ENCODE measurements around the gene RNASE1. TPM values are rescaled to one million over a fixed set of nuclear protein-coding genes. Genes with fewer than 3 reads are reported as not detected.
A peak's percentile ranks its signal among the peaks of the same experiment; 100 is the strongest.

RNASE1 gene
- total RNA-seq, 1 donor from 2014 or later: not detected

- no peak overlapping the region for H2AFZ ChIP-seq (replicated peaks)
Measured at GRCh38 chr14:20846560-20846959, 43.9 kb upstream of the RNASE1 start.

GRCh38 chr14:20841096-20841495 is 38.5 kb upstream of the RNASE1 start:
- TF ChIP-seq EZH2phosphoT487 (IDR thresholded peaks at IDR 0.05) (no peak), EZH2 (IDR thresholded peaks at IDR 0.05) (no peak)
- TF ChIP-seq, protein P1, sequence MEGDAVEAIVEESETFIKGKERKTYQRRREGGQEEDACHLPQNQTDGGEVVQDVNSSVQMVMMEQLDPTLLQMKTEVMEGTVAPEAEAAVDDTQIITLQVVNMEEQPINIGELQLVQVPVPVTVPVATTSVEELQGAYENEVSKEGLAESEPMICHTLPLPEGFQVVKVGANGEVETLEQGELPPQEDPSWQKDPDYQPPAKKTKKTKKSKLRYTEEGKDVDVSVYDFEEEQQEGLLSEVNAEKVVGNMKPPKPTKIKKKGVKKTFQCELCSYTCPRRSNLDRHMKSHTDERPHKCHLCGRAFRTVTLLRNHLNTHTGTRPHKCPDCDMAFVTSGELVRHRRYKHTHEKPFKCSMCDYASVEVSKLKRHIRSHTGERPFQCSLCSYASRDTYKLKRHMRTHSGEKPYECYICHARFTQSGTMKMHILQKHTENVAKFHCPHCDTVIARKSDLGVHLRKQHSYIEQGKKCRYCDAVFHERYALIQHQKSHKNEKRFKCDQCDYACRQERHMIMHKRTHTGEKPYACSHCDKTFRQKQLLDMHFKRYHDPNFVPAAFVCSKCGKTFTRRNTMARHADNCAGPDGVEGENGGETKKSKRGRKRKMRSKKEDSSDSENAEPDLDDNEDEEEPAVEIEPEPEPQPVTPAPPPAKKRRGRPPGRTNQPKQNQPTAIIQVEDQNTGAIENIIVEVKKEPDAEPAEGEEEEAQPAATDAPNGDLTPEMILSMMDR (IDR thresholded peaks at IDR 0.05): no peak
- Histone ChIP-seq H3K4me1 (no peaks in the 10 kb centered on the region), H2AFZ (replicated peaks) (no peak overlapping the region), H3K4me3 (no peak overlapping the region), H3K27me3 (peaks cover 18% of the 10 kb centered on the region), H3K27ac (no peak overlapping the region), H3K36me3 (no peaks in the 10 kb centered on the region), H3K9me3 (ENCODE audit: low read depth) (no peaks in the 10 kb centered on the region), H4K20me1 (ENCODE audit: low read depth) (no peaks in the 10 kb centered on the region), H3F3A (ENCODE audit: low read depth) (no peaks in the 10 kb centered on the region), H3K4me2 (no peak overlapping the region), H3K9ac (no peak overlapping the region), H3K79me2 (ENCODE audit: low read depth) (no peaks in the 10 kb centered on the region)
- Mint-ChIP-seq H3K27me3 (ENCODE audit: insufficient read depth, low read depth) (no peaks in the 10 kb centered on the region), H3K9me3 (no peaks in the 10 kb centered on the region), H3K4me3 (no peak overlapping the region), H3K36me3 (no peaks in the 10 kb centered on the region), H3K27ac (no peak overlapping the region), H3K4me1 (no peaks in the 10 kb centered on the region)
- DNase-seq (ENCODE audit: low spot score): no peak

More at GRCh38 chr14:20846560-20846959, 43.9 kb upstream of the RNASE1 start:
- no peaks in the 10 kb centered on the region for H3K9me3 ChIP-seq (ENCODE audit: low read depth)
- Mint-ChIP-seq H3K4me3 (no peak overlapping the region), H3K27me3 (ENCODE audit: insufficient read depth, low read depth) (peaks cover 6% of the 10 kb centered on the region), H3K36me3 (no peaks in the 10 kb centered on the region), H3K4me1 (peaks cover 13% of the 10 kb centered on the region), H3K27ac (no peak overlapping the region), H3K9me3 (no peaks in the 10 kb centered on the region)
- no peak overlapping the region for H3K4me3 ChIP-seq
- H3K27ac ChIP-seq: no peak overlapping the region
- TF ChIP-seq, protein P1 (IDR thresholded peaks at IDR 0.05): no peak
- no peak for TF ChIP-seq EZH2phosphoT487 (IDR thresholded peaks at IDR 0.05)
- TF ChIP-seq EZH2 (IDR thresholded peaks at IDR 0.05): no peak
- no peak overlapping the region for H3K9ac ChIP-seq
- H3K36me3 ChIP-seq: no peaks in the 10 kb centered on the region
- peaks cover 14% of the 10 kb centered on the region for H4K20me1 ChIP-seq (ENCODE audit: low read depth)
- peaks cover 65% of the 10 kb centered on the region for H3K27me3 ChIP-seq
- no peak for DNase-seq (ENCODE audit: low spot score)
- H3K4me2 ChIP-seq: no peak overlapping the region
- H3K4me1 ChIP-seq: peaks cover 14% of the 10 kb centered on the region
- no peaks in the 10 kb centered on the region for H3K79me2 ChIP-seq (ENCODE audit: low read depth)
- peaks cover 20% of the 10 kb centered on the region for H3F3A ChIP-seq (ENCODE audit: low read depth)

DNA sequence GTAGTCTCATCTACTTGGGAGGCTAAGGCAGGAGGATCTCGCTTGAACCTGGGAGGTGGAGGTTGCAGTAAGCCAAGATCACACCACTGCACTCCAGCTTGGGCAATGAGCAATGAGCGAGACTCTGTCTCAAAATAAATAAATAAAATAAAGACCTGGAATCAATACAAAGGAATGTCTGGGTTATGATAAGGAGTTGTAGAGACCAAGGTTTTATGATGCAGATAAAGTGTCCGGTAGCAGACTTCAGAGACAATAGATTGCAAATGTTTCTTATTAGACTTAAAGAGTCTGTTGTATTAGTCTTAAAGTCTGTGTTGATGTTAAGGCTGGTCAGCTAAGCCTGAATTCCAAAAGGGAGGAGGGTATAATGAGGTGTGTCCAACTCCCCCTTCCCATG is 35.2 kb upstream of the RNASE1 start:
- no peaks in the 10 kb centered on the region for H3K4me1 ChIP-seq
- H3K36me3 ChIP-seq: no peaks in the 10 kb centered on the region
- H3K27me3 ChIP-seq: no peaks in the 10 kb centered on the region
- H2AFZ ChIP-seq (replicated peaks): no peak overlapping the region
- no peaks in the 10 kb centered on the region for H3K9me3 Mint-ChIP-seq
- H3F3A ChIP-seq (ENCODE audit: low read depth): no peaks in the 10 kb centered on the region
- H3K27ac ChIP-seq: no peak overlapping the region
- H3K36me3 Mint-ChIP-seq: no peaks in the 10 kb centered on the region
- H3K4me3 ChIP-seq: no peak overlapping the region
- H3K4me3 Mint-ChIP-seq: no peak overlapping the region
- H3K79me2 ChIP-seq (ENCODE audit: low read depth): no peaks in the 10 kb centered on the region
- H3K27ac Mint-ChIP-seq: no peak overlapping the region
- no peak overlapping the region for H3K4me2 ChIP-seq
- no peak for TF ChIP-seq EZH2 (IDR thresholded peaks at IDR 0.05)
- TF ChIP-seq EZH2phosphoT487 (IDR thresholded peaks at IDR 0.05): no peak
- H3K27me3 Mint-ChIP-seq (ENCODE audit: insufficient read depth, low read depth): no peaks in the 10 kb centered on the region
- no peaks in the 10 kb centered on the region for H4K20me1 ChIP-seq (ENCODE audit: low read depth)
- no peak overlapping the region for H3K9ac ChIP-seq
- H3K9me3 ChIP-seq (ENCODE audit: low read depth): no peaks in the 10 kb centered on the region
- no peak for DNase-seq (ENCODE audit: low spot score)
- no peaks in the 10 kb centered on the region for H3K4me1 Mint-ChIP-seq

- no peaks in the 10 kb centered on the region for H3K27me3 ChIP-seq
- H3K9ac ChIP-seq: no peak overlapping the region
- no peaks in the 10 kb centered on the region for H3K9me3 Mint-ChIP-seq
- H3K4me1 ChIP-seq: no peaks in the 10 kb centered on the region
- H3K36me3 Mint-ChIP-seq: no peaks in the 10 kb centered on the region
- H3K36me3 ChIP-seq: no peaks in the 10 kb centered on the region
- no peak overlapping the region for H3K4me2 ChIP-seq
- H4K20me1 ChIP-seq (ENCODE audit: low read depth): no peaks in the 10 kb centered on the region
- H3K4me3 Mint-ChIP-seq: peak overlapping the region; percentile 42
- no peaks in the 10 kb centered on the region for H3K9me3 ChIP-seq (ENCODE audit: low read depth)
- no peaks in the 10 kb centered on the region for H3F3A ChIP-seq (ENCODE audit: low read depth)
- no peak overlapping the region for H3K27ac Mint-ChIP-seq
- H3K27ac ChIP-seq: no peak overlapping the region
- H3K4me3 ChIP-seq: no peak overlapping the region
- H3K27me3 Mint-ChIP-seq (ENCODE audit: insufficient read depth, low read depth): no peaks in the 10 kb centered on the region
- H3K4me1 Mint-ChIP-seq: no peaks in the 10 kb centered on the region
- no peaks in the 10 kb centered on the region for H3K79me2 ChIP-seq (ENCODE audit: low read depth)
- no peak for TF ChIP-seq EZH2 (IDR thresholded peaks at IDR 0.05)
- TF ChIP-seq EZH2phosphoT487 (IDR thresholded peaks at IDR 0.05): no peak
- TF ChIP-seq, protein P1 (IDR thresholded peaks at IDR 0.05): peak; percentile 66
- peak; percentile 65 for DNase-seq (ENCODE audit: low spot score)
- H2AFZ ChIP-seq (replicated peaks): peak overlapping the region; percentile 85
Measured at GRCh38 chr14:20836668-20837338, 34.2 kb upstream of the RNASE1 start.
